HEK293 (cell line): ENCODE results near the gene UNC5CL.

Source experiments
- KLF9 ChIP-seq: fragments of 450-650 bp; formaldehyde crosslinking; IDR thresholded peaks from 2 replicates; pipeline ENCODE4 v1.5.1; 2016; ENCODE audit warnings: missing biosample characterization, missing genetic modification characterization, low read depth
- ZNF157 ChIP-seq: fragments of 450-650 bp; formaldehyde crosslinking; IDR thresholded peaks from 2 replicates; pipeline ENCODE4 v1.5.1; 2016; ENCODE audit warnings: missing biosample characterization, missing genetic modification characterization
- TF ChIP-seq, protein P1 (sequence below): fragments of 450-650 bp; formaldehyde crosslinking; IDR thresholded peaks from 2 replicates; pipeline ENCODE4 v1.5.1; 2016; ENCODE audit warnings: missing biosample characterization, missing genetic modification characterization
- TF ChIP-seq, protein P2 (sequence below): fragments of 450-650 bp; formaldehyde crosslinking; IDR thresholded peaks from 2 replicates; pipeline ENCODE4 v1.5.1; 2016; ENCODE audit warnings: missing biosample characterization, missing genetic modification characterization

DNA sequence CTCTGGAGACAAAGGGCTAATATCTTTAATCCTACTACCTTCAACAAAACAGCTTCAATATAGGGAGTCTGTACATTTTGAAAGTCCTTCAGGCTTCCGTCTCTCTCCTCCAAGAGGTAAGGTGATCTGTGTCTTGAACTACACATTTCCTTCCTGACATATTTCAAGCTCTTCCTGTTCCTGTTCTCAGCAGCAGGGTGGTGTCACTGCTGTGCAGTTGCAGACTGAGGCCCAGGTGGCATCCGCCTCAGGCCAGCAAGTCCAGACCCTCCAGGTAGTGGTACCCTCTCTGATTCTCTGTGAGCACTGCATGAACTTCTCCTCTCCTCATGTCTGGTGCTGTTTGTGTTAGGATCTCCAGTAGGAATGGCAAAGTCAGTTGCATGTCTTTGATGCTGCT, 41.6 kb upstream of the UNC5CL start:
- TF ChIP-seq KLF9 (no peak), ZNF157 (tag by site-specific recombination) (no peak)
- TF ChIP-seq, protein P1, sequence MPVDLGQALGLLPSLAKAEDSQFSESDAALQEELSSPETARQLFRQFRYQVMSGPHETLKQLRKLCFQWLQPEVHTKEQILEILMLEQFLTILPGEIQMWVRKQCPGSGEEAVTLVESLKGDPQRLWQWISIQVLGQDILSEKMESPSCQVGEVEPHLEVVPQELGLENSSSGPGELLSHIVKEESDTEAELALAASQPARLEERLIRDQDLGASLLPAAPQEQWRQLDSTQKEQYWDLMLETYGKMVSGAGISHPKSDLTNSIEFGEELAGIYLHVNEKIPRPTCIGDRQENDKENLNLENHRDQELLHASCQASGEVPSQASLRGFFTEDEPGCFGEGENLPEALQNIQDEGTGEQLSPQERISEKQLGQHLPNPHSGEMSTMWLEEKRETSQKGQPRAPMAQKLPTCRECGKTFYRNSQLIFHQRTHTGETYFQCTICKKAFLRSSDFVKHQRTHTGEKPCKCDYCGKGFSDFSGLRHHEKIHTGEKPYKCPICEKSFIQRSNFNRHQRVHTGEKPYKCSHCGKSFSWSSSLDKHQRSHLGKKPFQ (tag by site-specific recombination), result no peak
- TF ChIP-seq, protein P2, sequence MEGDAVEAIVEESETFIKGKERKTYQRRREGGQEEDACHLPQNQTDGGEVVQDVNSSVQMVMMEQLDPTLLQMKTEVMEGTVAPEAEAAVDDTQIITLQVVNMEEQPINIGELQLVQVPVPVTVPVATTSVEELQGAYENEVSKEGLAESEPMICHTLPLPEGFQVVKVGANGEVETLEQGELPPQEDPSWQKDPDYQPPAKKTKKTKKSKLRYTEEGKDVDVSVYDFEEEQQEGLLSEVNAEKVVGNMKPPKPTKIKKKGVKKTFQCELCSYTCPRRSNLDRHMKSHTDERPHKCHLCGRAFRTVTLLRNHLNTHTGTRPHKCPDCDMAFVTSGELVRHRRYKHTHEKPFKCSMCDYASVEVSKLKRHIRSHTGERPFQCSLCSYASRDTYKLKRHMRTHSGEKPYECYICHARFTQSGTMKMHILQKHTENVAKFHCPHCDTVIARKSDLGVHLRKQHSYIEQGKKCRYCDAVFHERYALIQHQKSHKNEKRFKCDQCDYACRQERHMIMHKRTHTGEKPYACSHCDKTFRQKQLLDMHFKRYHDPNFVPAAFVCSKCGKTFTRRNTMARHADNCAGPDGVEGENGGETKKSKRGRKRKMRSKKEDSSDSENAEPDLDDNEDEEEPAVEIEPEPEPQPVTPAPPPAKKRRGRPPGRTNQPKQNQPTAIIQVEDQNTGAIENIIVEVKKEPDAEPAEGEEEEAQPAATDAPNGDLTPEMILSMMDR (tag by site-specific recombination), result no peak
